H1 (cell line): Measurements from ENCODE around the gene DHRS1. TPM values are rescaled to one million over a fixed set of nuclear protein-coding genes. Genes with fewer than 3 reads are reported as not detected.

Source experiments
- CTCF ChIA-PET: fragments of 300-600 bp; sonication (Branson Sonifier 250); formaldehyde crosslinking; loops from one replicate; lab custom pipeline; 2021; ENCODE audit not compliant: partially characterized antibody; lab: Charles Lee
- POLR2A ChIA-PET: fragments of 300-600 bp; sonication (Branson Sonifier 250); formaldehyde crosslinking; loops from one replicate; lab custom pipeline; 2021; ENCODE audit warnings: inconsistent platforms; ENCODE audit not compliant: partially characterized antibody; lab: Charles Lee
- DNase-seq, 2 experiments: peaks; one replicate each; pipeline versions ENCODE4 v3.0.0 to v3.0.0-alpha.2; 2010 to 2022; ENCODE audit warnings: low spot score in 2 of 2, low read depth in 1 of 2, mixed read lengths in 1 of 2
- FAIRE-seq: peaks from 2 replicates; lab custom pipeline; 2011; peaks lifted over from hg19 to GRCh38; lab: Jason Lieb, UNC
- H2AFZ ChIP-seq: 2 replicates; pipeline ENCODE4 v1.8.1; 2012; ENCODE audit warnings: low read length, inconsistent platforms
- H2AK5ac ChIP-seq: 2 replicates; pipeline ENCODE4 v1.6.1; 2013; ENCODE audit warnings: low read depth, low read length
- H2BK120ac ChIP-seq: replicated peaks from 2 replicates; pipeline ENCODE3; 2013; ENCODE audit warnings: low read depth, low read length, inconsistent platforms
- H2BK12ac ChIP-seq: 2 replicates; pipeline ENCODE4 v1.6.1; 2013; ENCODE audit warnings: low read depth, low read length
- H2BK15ac ChIP-seq: 2 replicates; pipeline ENCODE4 v1.6.1; 2013; ENCODE audit warnings: low read length
- H2BK20ac ChIP-seq: 2 replicates; pipeline ENCODE4 v1.6.1; 2013; ENCODE audit warnings: low read length
- H2BK5ac ChIP-seq: 2 replicates; pipeline ENCODE4 v1.6.1; 2013; ENCODE audit warnings: low read depth, low read length
- H3K14ac ChIP-seq: 2 replicates; pipeline ENCODE4 v1.6.1; 2013; ENCODE audit warnings: inconsistent platforms; ENCODE audit not compliant: insufficient read length
- H3K18ac ChIP-seq: 2 replicates; pipeline ENCODE4 v1.6.1; 2013; ENCODE audit warnings: low read length; ENCODE audit errors: extremely low read depth
- H3K23ac ChIP-seq: 2 replicates; pipeline ENCODE4 v1.6.1; 2013; ENCODE audit warnings: inconsistent platforms; ENCODE audit not compliant: insufficient read length
- H3K23me2 ChIP-seq: 2 replicates; pipeline ENCODE4 v1.6.1; 2013; ENCODE audit warnings: low read depth, low read length
- H3K27ac ChIP-seq: 2 replicates; pipeline ENCODE4 v1.6.1; 2011; ENCODE audit warnings: low read depth, low read length, inconsistent platforms
- H3K27me3 ChIP-seq, 4 experiments: replicated peaks in 1 of 4; 1 replicate in 1 of 4; 2 replicates in 3 of 4; pipeline versions ENCODE4 v1.6.1 to v1.8.1; 2011 to 2013; ENCODE audit warnings: low read length in 3 of 4, mild to moderate bottlenecking in 3 of 4, inconsistent platforms in 2 of 4, mixed read lengths in 2 of 4, moderate library complexity in 1 of 4; ENCODE audit not compliant: control insufficient read depth in 3 of 4, insufficient read depth in 3 of 4; ENCODE audit errors: extremely low read depth in 1 of 4
- H3K36me3 ChIP-seq, 4 experiments: 2 replicates each; pipeline versions ENCODE4 v1.6.1 to v1.8.1; 2011 to 2013; ENCODE audit warnings: mild to moderate bottlenecking in 4 of 4, low read length in 3 of 4, moderate library complexity in 2 of 4, control low read depth in 1 of 4, inconsistent platforms in 1 of 4; ENCODE audit not compliant: insufficient read depth in 4 of 4, control insufficient read depth in 2 of 4
- H3K4ac ChIP-seq: replicated peaks from 2 replicates; pipeline ENCODE3; 2013; ENCODE audit warnings: low read length, low read depth, mixed read lengths, inconsistent platforms; ENCODE audit not compliant: insufficient read length
- H3K4me1 ChIP-seq, 4 experiments: replicated peaks in 1 of 4; 1 replicate in 1 of 4; 2 replicates in 3 of 4; pipeline versions ENCODE4 v1.6.1 to v1.8.1; 2011 to 2013; ENCODE audit warnings: low read length in 3 of 4, inconsistent platforms in 2 of 4, mixed read lengths in 1 of 4; ENCODE audit not compliant: insufficient read depth in 4 of 4, control insufficient read depth in 3 of 4
- H3K4me2 ChIP-seq, 2 experiments: 2 replicates each; pipeline versions ENCODE4 v1.6.1 to v1.8.1; 2011 to 2013; ENCODE audit warnings: low read depth in 2 of 2, low read length in 2 of 2, control low read depth in 1 of 2, inconsistent platforms in 1 of 2, mild to moderate bottlenecking in 1 of 2; ENCODE audit not compliant: insufficient read depth in 1 of 2
- H3K4me3 ChIP-seq, 4 experiments: fragments of 200-600, 300-600 bp in 1 of 4; sonication (generic), shearing (Covaris generic), sonication (Bioruptor Twin) in 1 of 4; 2 replicates each; pipeline versions ENCODE4 v1.5.1 to v1.8.1; 2011 to 2016; ENCODE audit warnings: low read length in 4 of 4, low read depth in 3 of 4, control low read depth in 2 of 4, inconsistent platforms in 2 of 4, mild to moderate bottlenecking in 2 of 4, mixed read lengths in 1 of 4, moderate library complexity in 1 of 4; ENCODE audit not compliant: insufficient read depth in 2 of 4; ENCODE audit errors: extremely low read depth in 1 of 4
- H3K56ac ChIP-seq: replicated peaks from 2 replicates; pipeline ENCODE3; 2013; ENCODE audit warnings: low read depth, mild to moderate bottlenecking, mixed read lengths, low read length, inconsistent platforms; ENCODE audit not compliant: insufficient read length
- H3K79me1 ChIP-seq: 2 replicates; pipeline ENCODE4 v1.6.1; 2013; ENCODE audit warnings: low read depth, low read length, control low read depth
- H3K79me2 ChIP-seq, 2 experiments: 2 replicates each; pipeline versions ENCODE4 v1.6.1 to v1.8.1; 2012 to 2013; ENCODE audit warnings: low read length in 2 of 2, mild to moderate bottlenecking in 2 of 2, inconsistent platforms in 1 of 2; ENCODE audit not compliant: insufficient read depth in 2 of 2, control insufficient read depth in 1 of 2
- H3K9ac ChIP-seq, 4 experiments: replicated peaks in 1 of 4; 1 replicate in 1 of 4; 2 replicates in 3 of 4; pipeline versions ENCODE4 v1.6.1 to v1.8.1; 2011 to 2013; ENCODE audit warnings: low read depth in 3 of 4, low read length in 3 of 4, control low read depth in 2 of 4, mild to moderate bottlenecking in 2 of 4, moderate library complexity in 2 of 4, inconsistent platforms in 1 of 4; ENCODE audit errors: extremely low read depth in 1 of 4
- H3K9me3 ChIP-seq, 2 experiments: 2 replicates each; pipeline versions ENCODE4 v1.6.1 to v1.8.1; 2012 to 2013; ENCODE audit warnings: mild to moderate bottlenecking in 2 of 2, moderate library complexity in 2 of 2, control low read depth in 1 of 2, inconsistent platforms in 1 of 2, low read depth in 1 of 2, low read length in 1 of 2, mixed read lengths in 1 of 2; ENCODE audit not compliant: insufficient read depth in 2 of 2
- H4K20me1 ChIP-seq, 2 experiments: replicated peaks in 1 of 2; 2 replicates each; pipeline versions ENCODE3 to v1.8.1; 2011 to 2013; ENCODE audit warnings: inconsistent platforms in 2 of 2, low read length in 2 of 2, mild to moderate bottlenecking in 1 of 2; ENCODE audit not compliant: insufficient read depth in 2 of 2, control insufficient read depth in 1 of 2
- H4K5ac ChIP-seq: 2 replicates; pipeline ENCODE4 v1.6.1; 2013; ENCODE audit warnings: low read length, low read depth, mixed read lengths, inconsistent platforms; ENCODE audit not compliant: insufficient read length
- H4K8ac ChIP-seq: 2 replicates; pipeline ENCODE4 v1.8.0; 2013; ENCODE audit warnings: mild to moderate bottlenecking, moderate library complexity, low read length, inconsistent platforms; ENCODE audit not compliant: insufficient read depth; ENCODE audit errors: extremely low read depth
- H4K91ac ChIP-seq: replicated peaks from 2 replicates; pipeline ENCODE3; 2013; ENCODE audit warnings: low read length, mixed read lengths, inconsistent platforms; ENCODE audit not compliant: insufficient read length
- WGBS, 2 experiments: shearing (Covaris generic) in 1 of 2; methylation state at CpG; one replicate each; pipeline versions ENCODE4 v1.1.6 to v1.1.7; 2013 to 2015; ENCODE audit warnings: low lambda C conversion rate in 2 of 2, mixed read lengths in 2 of 2, inconsistent platforms in 1 of 2, low coverage in 1 of 2, missing lambda C conversion rate in 1 of 2; ENCODE audit not compliant: insufficient replicate concordance in 2 of 2, insufficient coverage in 1 of 2, insufficient read length in 1 of 2; ENCODE audit errors: extremely low coverage in 1 of 2, missing lambda C conversion rate in 1 of 2; 5-methylcytosine and 5-hydroxymethylcytosine counted together
- polyA plus RNA-seq, 7 experiments: library from polyadenylated mRNA; depleted of rRNA in 3 of 7; stranded (reverse) in 5 of 7; unstranded in 2 of 7; fragments of >200 nt in 5 of 7; fragments of 200-250 nt in 2 of 7; gene quantifications; 1 replicate in 5 of 7; 2 replicates in 1 of 7; 4 replicates in 1 of 7; pipeline versions ENCODE4 v1.2.1 to v1.2.3, GENCODE V29; 2011 to 2013; ENCODE audit warnings: missing spikeins in 2 of 7, mixed read lengths in 2 of 7
- total RNA-seq: library from RNA; stranded (reverse); fragmentation: NEBNext Ultra II Directional; extraction: Animal tissue kit (Norgen Biotek cat#: 25700); gene quantifications from 2 replicates; pipeline ENCODE4 v1.2.1, GENCODE V29; 2021

DHRS1 gene
- total and polyA plus RNA-seq, 2 of the 8 experiments (the other 6 are each of a cell fraction or from before 2014, with no cell fraction given), result 8.8 to 31.7 TPM

DNA sequence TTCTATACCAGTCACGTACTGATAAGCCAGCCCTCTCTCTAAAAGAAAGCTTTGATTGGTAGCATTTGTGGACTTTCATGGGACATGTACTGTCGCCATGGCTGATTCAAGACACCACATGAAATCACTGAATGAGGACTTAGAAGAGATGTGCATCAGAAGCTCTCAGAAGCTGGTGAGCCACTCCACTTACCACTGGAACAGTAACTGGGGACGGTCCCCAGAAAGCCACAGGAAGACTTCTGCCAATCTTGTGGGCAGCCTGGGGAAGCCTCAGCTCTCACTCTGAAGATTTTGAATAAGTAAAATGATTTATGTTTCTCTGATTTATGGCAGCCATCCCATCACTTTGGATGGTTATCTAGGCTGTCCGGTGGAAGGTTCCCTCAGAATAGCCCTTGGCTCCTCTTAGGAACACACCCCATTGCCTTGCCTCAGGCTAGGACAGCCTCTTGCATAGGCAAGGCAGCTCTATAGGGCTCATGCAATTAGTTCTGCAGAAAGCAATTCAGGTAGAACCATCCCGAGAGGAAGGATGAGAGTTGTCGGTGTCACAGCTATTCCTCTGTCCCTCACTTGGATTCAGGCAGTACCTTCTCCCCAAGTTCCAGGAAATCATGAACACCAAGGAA is 9.8 kb downstream of the DHRS1 start:
- ChIA-PET CTCF (interaction anchor here (1.0 to 5.5 kb wide), 7 partner anchors 12 to 129 kb away, joined by 3 to 51 read pairs (median 4); partner anchors contain the start of genes CIDEB, IRF9, RABGGTA and TINF2), POLR2A (interaction anchor here (1.5 to 2.0 kb wide), 4 partner anchors 11 to 44 kb away, joined by 3 to 9 read pairs (median 6); partner anchors contain the start of genes CIDEB and RABGGTA)
- no peaks in the 10 kb centered on the region for H3K4me1 ChIP-seq
- 75% methylated on average over 6 of the region's 6 CpGs; no CpG with 5 or more reads in 1 of the 2 experiments for WGBS, 2 experiments
- no peak overlapping the region for H3K27ac ChIP-seq
- H2BK120ac ChIP-seq, result no peak overlapping the region
- no peak overlapping the region for H3K23ac ChIP-seq
- peaks cover 0 to 8% (median 2%) of the 10 kb centered on the region in 4 experiments; a peak in 1 of 8 replicates for H3K36me3 ChIP-seq
- no peak overlapping the region for H3K14ac ChIP-seq
- no peak overlapping the region for H4K8ac ChIP-seq
- no peak overlapping the region for H2BK20ac ChIP-seq
- no peak overlapping the region for H2BK12ac ChIP-seq
- no peak overlapping the region for H3K4ac ChIP-seq
- H3K4me2 ChIP-seq, result no peak overlapping the region
- H4K20me1 ChIP-seq, result peaks cover 2 to 4% of the 10 kb centered on the region in 2 experiments
- H2BK15ac ChIP-seq, result no peak overlapping the region
- no peak overlapping the region for H4K91ac ChIP-seq
- no peak overlapping the region for H3K9ac ChIP-seq
- H2BK5ac ChIP-seq, result no peak overlapping the region
- H3K79me2 ChIP-seq, result no peaks in the 10 kb centered on the region
- no peak overlapping the region for H3K4me3 ChIP-seq
- no peaks in the 10 kb centered on the region for H3K27me3 ChIP-seq
- H2AK5ac ChIP-seq, result no peak overlapping the region
- no peak overlapping the region for H3K56ac ChIP-seq
- FAIRE-seq, result no peak
- H3K23me2 ChIP-seq, result no peaks in the 10 kb centered on the region
- no peaks in the 10 kb centered on the region for H3K9me3 ChIP-seq
- no peak overlapping the region for H2AFZ ChIP-seq
- no peak overlapping the region for H3K18ac ChIP-seq
- no peaks in the 10 kb centered on the region for H3K79me1 ChIP-seq
- DNase-seq, result no peak
- no peak overlapping the region for H4K5ac ChIP-seq
